ENCODE results near the gene METTL23. TPM values are rescaled to one million over a fixed set of nuclear protein-coding genes. Genes with fewer than 3 reads are reported as not detected.
A peak's percentile ranks its signal among the peaks of the same experiment; 100 is the strongest.

METTL23 gene, protein sequence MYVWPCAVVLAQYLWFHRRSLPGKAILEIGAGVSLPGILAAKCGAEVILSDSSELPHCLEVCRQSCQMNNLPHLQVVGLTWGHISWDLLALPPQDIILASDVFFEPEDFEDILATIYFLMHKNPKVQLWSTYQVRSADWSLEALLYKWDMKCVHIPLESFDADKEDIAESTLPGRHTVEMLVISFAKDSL
- total RNA-seq (19.5 and 20.0 TPM in 2 replicates), polyA plus RNA-seq (28.9 and 33.4 TPM in 2 replicates), polyA minus RNA-seq (11.6 and 30.1 TPM in 2 replicates), Bru-seq, nascent RNA (percentile 72 among the genes with signal in this experiment), BruChase-seq, experiment 1, labeled RNA remaining after a 6-hour chase (percentile 53 among the genes with signal in this experiment), BruChase-seq, experiment 2, labeled RNA remaining after a 2-hour chase (percentile 60 among the genes with signal in this experiment)
- 23.8 and 31.3 TPM in 2 replicates for polyA plus RNA-seq (2011; cell fraction: cytosol; rRNA removed)
- polyA plus RNA-seq (2011; cell fraction: nucleus; rRNA removed) = 26.1 and 28.9 TPM in 2 replicates
- 25.7 and 30.1 TPM in 2 replicates for polyA plus RNA-seq (2012)
- polyA minus RNA-seq (2011; cell fraction: cytosol; rRNA and poly(A)+ RNA removed) = 12.3 TPM
- polyA minus RNA-seq (2011; cell fraction: nucleus; rRNA and poly(A)+ RNA removed) = 10.6 and 11.6 TPM in 2 replicates
- long read RNA-seq, transcript METTL23-201 (5 exons, 1,155 nt) = minor isoform, 6 of 33 reads
- long read RNA-seq, transcript METTL23-206 (5 exons, 581 nt) = major isoform, 7 of 33 reads
- long read RNA-seq, transcript METTL23-204 (4 exons, 904 nt) = minor isoform, 5 of 33 reads
- long read RNA-seq, partial matches to known transcripts = 2 of 33 reads
- long read RNA-seq, other reads (novel, unspliced or antisense) = 5 of 33 reads

DNA sequence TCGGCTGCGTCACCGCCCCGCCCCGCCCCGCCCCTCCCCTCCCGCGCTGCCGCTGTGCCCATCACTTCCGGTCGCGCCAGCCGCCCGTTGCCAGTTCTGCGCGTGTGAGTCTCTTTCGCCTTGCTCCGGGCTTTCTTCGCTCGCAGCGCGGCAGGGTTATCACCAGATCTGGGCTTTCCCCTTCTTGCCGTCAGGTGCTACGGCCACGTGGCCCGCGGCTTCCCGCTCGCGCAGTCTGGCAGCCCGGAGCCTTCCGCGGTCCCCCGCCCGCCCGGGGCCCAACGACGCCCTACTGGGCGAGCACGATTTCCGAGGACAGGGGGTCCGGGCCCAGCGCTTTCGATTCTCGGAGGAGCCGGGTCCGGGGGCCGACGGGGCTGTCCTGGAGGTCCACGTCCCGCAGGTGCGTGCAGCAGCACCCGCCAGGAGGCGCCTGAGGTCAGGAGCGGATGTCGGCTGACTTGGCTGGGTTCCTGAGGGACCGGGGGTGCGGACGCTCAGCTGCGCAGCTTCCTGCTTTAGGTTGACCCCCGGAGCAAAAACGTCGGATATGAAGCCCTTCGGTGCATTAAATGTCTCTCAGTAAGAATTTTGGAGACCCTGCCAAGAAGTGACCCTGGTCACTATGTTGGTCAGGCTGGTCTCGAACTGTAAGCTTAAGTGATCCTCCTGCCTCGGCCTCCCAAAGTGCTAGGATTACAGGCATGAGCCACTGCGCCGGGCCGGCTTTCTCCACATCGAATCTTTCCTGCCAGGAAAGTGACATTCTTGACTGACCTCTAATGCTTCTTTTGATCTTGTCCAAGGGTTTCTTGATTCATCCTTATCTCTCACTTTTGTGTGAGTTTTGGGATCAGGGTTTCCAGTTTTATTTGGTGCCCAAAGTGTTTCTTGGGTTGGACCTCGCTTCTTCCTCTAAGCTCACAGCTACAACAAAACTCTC is at the start of gene METTL23:
TSS of gene METTL23 (plus strand) at position 64 of the 943 bp plus-strand sequence. CDS start 2,872 bp downstream, outside the sequence.
- H3K9me1 ChIP-seq (replicated peaks; ENCODE audit: control insufficient read depth, extremely low read depth, insufficient read depth, low read length) = no peaks in the 10 kb centered on the region
- no peaks in the 10 kb centered on the region for H4K20me1 ChIP-seq (replicated peaks; ENCODE audit: control insufficient read depth, extremely low read depth, insufficient read depth, low read length)
- ChIA-PET CTCF (interaction anchor here (0.6 to 3.2 kb wide), 17 partner anchors 10 to 672 kb away, joined by 3 to 22 read pairs (median 4); partner anchors contain the start of genes MFSD11 and SRSF2), POLR2A (interaction anchor here (0.6 to 2.2 kb wide), 3 partner anchors 8 to 10 kb away, joined by 3 to 21 read pairs (median 4); partner anchors contain the start of genes MFSD11 and SRSF2)
- TF ChIP-seq JUN (IDR thresholded peaks at IDR 0.05; ENCODE audit: borderline replicate concordance, insufficient read depth, insufficient read length, low read depth) (no peak), GATA2 (IDR thresholded peaks at IDR 0.05; ENCODE audit: insufficient read depth, insufficient read length, low read depth, low read length) (no peak), POLR2A (IDR thresholded peaks at IDR 0.05; ENCODE audit: low read depth, low read length) (peak; percentile 66), MYC (IDR thresholded peaks at IDR 0.05; ENCODE audit: low read depth, low read length) (no peak), FOS (IDR thresholded peaks at IDR 0.05; ENCODE audit: borderline replicate concordance, insufficient read depth, low read length) (no peak), POLR2AphosphoS5 (IDR thresholded peaks at IDR 0.05; ENCODE audit: insufficient read depth, low read depth, low read length) (no peak), EZH2 (IDR thresholded peaks at IDR 0.05; ENCODE audit: borderline replicate concordance, low read depth, low read length, severe bottlenecking) (no peak)
- TF ChIP-seq, protein P1, sequence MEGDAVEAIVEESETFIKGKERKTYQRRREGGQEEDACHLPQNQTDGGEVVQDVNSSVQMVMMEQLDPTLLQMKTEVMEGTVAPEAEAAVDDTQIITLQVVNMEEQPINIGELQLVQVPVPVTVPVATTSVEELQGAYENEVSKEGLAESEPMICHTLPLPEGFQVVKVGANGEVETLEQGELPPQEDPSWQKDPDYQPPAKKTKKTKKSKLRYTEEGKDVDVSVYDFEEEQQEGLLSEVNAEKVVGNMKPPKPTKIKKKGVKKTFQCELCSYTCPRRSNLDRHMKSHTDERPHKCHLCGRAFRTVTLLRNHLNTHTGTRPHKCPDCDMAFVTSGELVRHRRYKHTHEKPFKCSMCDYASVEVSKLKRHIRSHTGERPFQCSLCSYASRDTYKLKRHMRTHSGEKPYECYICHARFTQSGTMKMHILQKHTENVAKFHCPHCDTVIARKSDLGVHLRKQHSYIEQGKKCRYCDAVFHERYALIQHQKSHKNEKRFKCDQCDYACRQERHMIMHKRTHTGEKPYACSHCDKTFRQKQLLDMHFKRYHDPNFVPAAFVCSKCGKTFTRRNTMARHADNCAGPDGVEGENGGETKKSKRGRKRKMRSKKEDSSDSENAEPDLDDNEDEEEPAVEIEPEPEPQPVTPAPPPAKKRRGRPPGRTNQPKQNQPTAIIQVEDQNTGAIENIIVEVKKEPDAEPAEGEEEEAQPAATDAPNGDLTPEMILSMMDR (IDR thresholded peaks at IDR 0.05; ENCODE audit: extremely low read depth in 1 of 2, insufficient read depth in 1 of 2, low read depth in 1 of 2, low read length in 2 of 2) = peak; percentile 65 to 80
- TF ChIP-seq, protein P2, sequence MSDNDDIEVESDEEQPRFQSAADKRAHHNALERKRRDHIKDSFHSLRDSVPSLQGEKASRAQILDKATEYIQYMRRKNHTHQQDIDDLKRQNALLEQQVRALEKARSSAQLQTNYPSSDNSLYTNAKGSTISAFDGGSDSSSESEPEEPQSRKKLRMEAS (IDR thresholded peaks at IDR 0.05; ENCODE audit: insufficient read depth, insufficient read length) = peak; percentile 58
- DNase-seq (ENCODE audit: low read depth, low spot score) = peak; percentile 77
- dilution Hi-C loops (cut with MboI; ENCODE audit: extremely low pct_ligation_motif_present, low sequenced_read_pairs) (no loop called here), intact Hi-C loops (cut with micrococcal nuclease) (loop anchor here (1.0 kb wide), 2 partner anchors 10 to 16 kb away; partner anchors contain the start of gene SRSF2)
- H3K4me3 ChIP-seq (replicated peaks in 1 of 3; ENCODE audit: insufficient read depth in 1 of 3, low read depth in 1 of 3, low read length in 3 of 3) = peak within 1 kb of the TSS; percentile 66 to 99 (median 90)
- H3K4me2 ChIP-seq (ENCODE audit: insufficient read depth, low read length) = peak within 1 kb of the TSS; percentile 71
- H3K9me3 ChIP-seq (replicated peaks; ENCODE audit: control insufficient read depth, insufficient read depth, low read length) = no peaks in the 10 kb centered on the region
- H3K27ac ChIP-seq (ENCODE audit: insufficient read depth, low read depth, low read length) = peak within 1 kb of the TSS; percentile 85
- TSS peak; percentile 73 for BruUV-seq (replicated peaks)
- H2AFZ ChIP-seq (ENCODE audit: low read depth, low read length) = peak within 1 kb of the TSS; percentile 57
- H3K4me1 ChIP-seq (ENCODE audit: control insufficient read depth, extremely low read depth, insufficient read depth, low read length) = peaks cover 18% of the 10 kb centered on the region
- H3K36me3 ChIP-seq (ENCODE audit: control insufficient read depth in 2 of 2, extremely low read depth in 1 of 2, insufficient read depth in 2 of 2, low read length in 2 of 2) = peaks cover 6 to 10% of the 10 kb centered on the region in 2 experiments
- peaks cover 55% of the 10 kb centered on the region for H3K79me2 ChIP-seq (ENCODE audit: control insufficient read depth, insufficient read depth, low read length)
- peak within 1 kb of the TSS; percentile 92 for H3K9ac ChIP-seq (replicated peaks; ENCODE audit: extremely low read depth, insufficient read depth, low read length)
- H3K27me3 ChIP-seq (ENCODE audit: control insufficient read depth in 2 of 2, insufficient read depth in 2 of 2, low read length in 2 of 2) = no peaks in the 10 kb centered on the region
- FAIRE-seq = peak; percentile 61

Data from endothelial cell of umbilical vein (primary cell).